Measurements from ENCODE around the gene DAGLA. TPM values are rescaled to one million over a fixed set of nuclear protein-coding genes. Genes with fewer than 3 reads are reported as not detected.

DAGLA gene
- total RNA-seq, 1 experiment from 2014 or later = not detected

DNA sequence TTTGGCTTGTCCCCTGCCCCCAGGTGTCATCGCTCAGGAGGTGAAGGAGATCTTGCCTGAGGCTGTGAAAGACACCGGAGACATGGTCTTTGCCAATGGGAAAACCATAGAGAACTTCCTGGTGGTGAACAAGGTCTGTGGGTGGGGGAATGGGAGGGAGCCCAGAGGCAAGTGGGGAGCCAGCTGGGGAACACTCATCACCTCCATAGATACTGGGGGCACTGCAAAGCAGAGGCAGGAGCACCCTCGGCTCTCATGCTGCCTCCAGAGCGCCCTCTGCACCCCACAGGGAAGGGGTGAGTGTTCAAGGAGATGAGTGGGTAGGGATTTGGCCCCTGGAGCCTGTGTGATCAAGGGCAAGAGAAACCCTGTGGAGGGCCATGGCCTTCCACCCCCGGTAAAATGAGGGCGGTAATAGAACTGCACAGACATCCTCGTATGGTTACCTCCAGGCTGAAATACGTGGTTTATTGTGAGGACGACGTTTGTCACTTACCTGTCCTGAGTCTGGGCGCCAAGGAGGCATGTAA, 98.2 kb downstream of the DAGLA start:
- H3K9me2 ChIP-seq (replicated peaks; ENCODE audit: insufficient read depth, low read length) = no peaks in the 10 kb centered on the region
- no peaks in the 10 kb centered on the region for H3K27me3 ChIP-seq (ENCODE audit: low read length)
- no peak overlapping the region for H3K4me3 ChIP-seq (ENCODE audit: low read length)
- H3K27ac ChIP-seq (ENCODE audit: low read length) = no peak overlapping the region
- no peak for DNase-seq
- no peaks in the 10 kb centered on the region for H3K9me3 ChIP-seq (ENCODE audit: low read length)
- H3K4me1 ChIP-seq (ENCODE audit: low read length) = no peaks in the 10 kb centered on the region
- no peaks in the 10 kb centered on the region for H3K79me2 ChIP-seq (ENCODE audit: low read length)
- no peak overlapping the region for H3K4me2 ChIP-seq (ENCODE audit: low read depth, low read length, poor library complexity, severe bottlenecking)
- no peak overlapping the region for H2AFZ ChIP-seq (ENCODE audit: low read length)
- no peak overlapping the region for H3K9ac ChIP-seq (ENCODE audit: low read length)
- H3K36me3 ChIP-seq (ENCODE audit: insufficient read depth, low read length) = no peaks in the 10 kb centered on the region
- H4K20me1 ChIP-seq (ENCODE audit: insufficient read depth, low read depth, low read length) = peaks cover 2% of the 10 kb centered on the region; the same call in 1 of the 2 replicates

DNA sequence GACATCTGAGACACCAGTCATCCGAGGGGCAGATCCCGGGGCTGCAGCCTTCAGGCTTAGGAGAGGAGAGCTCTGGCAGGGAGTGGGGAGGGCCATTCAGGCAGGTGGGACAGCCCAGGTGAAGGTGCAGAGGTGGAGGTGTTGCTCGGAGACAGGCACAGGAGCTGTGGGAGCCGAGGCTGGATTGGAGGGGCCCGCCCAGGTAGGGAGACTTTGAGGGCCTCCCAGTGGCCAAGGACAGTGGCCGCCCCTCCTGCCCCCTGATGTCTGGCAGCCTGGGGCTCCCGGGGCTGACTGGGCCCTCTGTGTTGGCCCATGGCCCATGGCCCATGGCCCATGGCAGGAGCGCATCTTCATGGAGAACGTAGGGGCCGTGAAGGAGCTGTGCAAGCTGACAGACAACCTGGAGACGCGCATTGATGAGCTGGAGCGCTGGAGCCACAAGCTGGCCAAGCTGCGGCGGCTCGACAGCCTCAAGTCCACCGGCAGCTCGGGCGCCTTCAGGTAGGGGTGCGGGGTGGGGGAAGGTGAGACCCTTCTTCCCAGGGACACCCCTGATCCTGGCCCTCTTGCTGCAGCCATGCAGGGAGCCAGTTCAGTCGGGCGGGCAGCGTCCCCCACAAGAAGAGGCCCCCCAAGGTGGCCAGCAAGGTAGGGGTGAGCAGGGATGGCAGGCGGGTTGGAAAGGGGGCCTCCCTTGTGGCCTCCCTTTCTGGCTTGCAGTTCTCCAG, 98.9 kb downstream of the DAGLA start:
- peaks cover 2% of the 10 kb centered on the region; the same call in 1 of the 2 replicates for H4K20me1 ChIP-seq (ENCODE audit: insufficient read depth, low read depth, low read length)
- H3K36me3 ChIP-seq (ENCODE audit: insufficient read depth, low read length) = no peaks in the 10 kb centered on the region

DNA sequence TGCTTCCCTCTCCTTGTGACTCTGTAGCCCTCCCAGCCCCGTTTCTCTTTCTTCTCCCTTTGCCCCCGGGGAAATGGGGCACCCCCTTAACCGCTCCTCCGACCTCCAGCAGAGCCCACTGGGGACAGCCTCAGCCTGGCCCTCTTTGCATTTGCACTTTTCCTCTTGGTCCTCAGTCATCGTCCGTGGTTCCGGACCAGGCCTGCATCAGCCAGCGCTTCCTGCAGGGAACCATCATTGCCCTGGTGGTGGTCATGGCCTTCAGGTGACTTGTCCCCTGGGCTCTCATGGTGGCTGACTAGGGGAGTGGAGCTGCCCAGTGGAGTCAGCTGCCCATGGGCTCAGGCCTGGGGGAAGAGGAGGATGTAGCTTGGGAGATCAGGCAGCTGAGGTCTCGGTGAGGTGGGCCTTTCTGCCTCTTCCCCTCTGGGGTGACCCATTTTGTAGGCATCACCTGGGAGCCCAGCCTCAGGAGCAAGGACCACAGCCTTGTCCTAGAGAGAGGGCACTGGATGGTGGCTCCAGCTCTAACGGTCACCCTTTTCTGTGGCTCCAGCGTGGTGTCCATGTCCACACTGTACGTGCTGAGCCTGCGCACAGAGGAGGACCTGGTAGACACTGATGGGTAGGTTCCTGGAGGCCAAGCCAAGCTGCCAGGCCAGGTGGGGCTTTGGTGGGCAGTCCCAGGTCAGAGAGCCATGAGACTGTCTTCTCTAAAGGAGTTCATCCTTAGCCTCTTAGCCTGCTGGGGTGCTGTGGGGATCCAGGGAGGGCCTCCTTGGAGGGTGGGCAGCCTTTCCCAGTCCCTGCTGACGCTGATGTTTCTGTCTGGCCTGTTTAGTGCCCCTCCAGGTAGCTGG, 99.7 kb downstream of the DAGLA start:
- Histone ChIP-seq H3K4me1 (ENCODE audit: low read length) (no peaks in the 10 kb centered on the region), H3K9me3 (ENCODE audit: low read length) (no peaks in the 10 kb centered on the region), H3K79me2 (ENCODE audit: low read length) (no peaks in the 10 kb centered on the region), H3K9me2 (replicated peaks; ENCODE audit: insufficient read depth, low read length) (no peaks in the 10 kb centered on the region), H3K4me2 (ENCODE audit: low read depth, low read length, poor library complexity, severe bottlenecking) (no peak overlapping the region), H3K36me3 (ENCODE audit: insufficient read depth, low read length) (no peaks in the 10 kb centered on the region), H4K20me1 (ENCODE audit: insufficient read depth, low read depth, low read length) (peaks cover 2% of the 10 kb centered on the region; the same call in 1 of the 2 replicates), H3K27me3 (ENCODE audit: low read length) (no peaks in the 10 kb centered on the region), H3K9ac (ENCODE audit: low read length) (no peak overlapping the region), H2AFZ (ENCODE audit: low read length) (no peak overlapping the region), H3K27ac (ENCODE audit: low read length) (no peak overlapping the region), H3K4me3 (ENCODE audit: low read length) (no peak overlapping the region)
- DNase-seq = no peak

More for the DNA sequence above, 98.9 kb downstream of the DAGLA start:
- H2AFZ ChIP-seq (ENCODE audit: low read length) = no peak overlapping the region
- no peaks in the 10 kb centered on the region for H3K4me1 ChIP-seq (ENCODE audit: low read length)
- no peaks in the 10 kb centered on the region for H3K9me3 ChIP-seq (ENCODE audit: low read length)
- no peak overlapping the region for H3K4me3 ChIP-seq (ENCODE audit: low read length)
- no peaks in the 10 kb centered on the region for H3K9me2 ChIP-seq (replicated peaks; ENCODE audit: insufficient read depth, low read length)
- H3K9ac ChIP-seq (ENCODE audit: low read length) = no peak overlapping the region
- H3K27ac ChIP-seq (ENCODE audit: low read length) = no peak overlapping the region
- no peaks in the 10 kb centered on the region for H3K27me3 ChIP-seq (ENCODE audit: low read length)
- no peak overlapping the region for H3K4me2 ChIP-seq (ENCODE audit: low read depth, low read length, poor library complexity, severe bottlenecking)
- no peak for DNase-seq
- H3K79me2 ChIP-seq (ENCODE audit: low read length) = no peaks in the 10 kb centered on the region

- no peak overlapping the region for H3K4me2 ChIP-seq (ENCODE audit: low read depth, low read length, poor library complexity, severe bottlenecking)
- H3K4me1 ChIP-seq (ENCODE audit: low read length) = no peaks in the 10 kb centered on the region
- no peaks in the 10 kb centered on the region for H3K9me3 ChIP-seq (ENCODE audit: low read length)
- no peaks in the 10 kb centered on the region for H3K9me2 ChIP-seq (replicated peaks; ENCODE audit: insufficient read depth, low read length)
- H3K4me3 ChIP-seq (ENCODE audit: low read length) = no peak overlapping the region
- no peak overlapping the region for H3K27ac ChIP-seq (ENCODE audit: low read length)
- H3K9ac ChIP-seq (ENCODE audit: low read length) = no peak overlapping the region
- no peak overlapping the region for H2AFZ ChIP-seq (ENCODE audit: low read length)
- no peaks in the 10 kb centered on the region; the same call in 1 of the 2 replicates for H3K36me3 ChIP-seq (ENCODE audit: insufficient read depth, low read length)
- H4K20me1 ChIP-seq (ENCODE audit: insufficient read depth, low read depth, low read length) = peaks cover 2% of the 10 kb centered on the region; the same call in 1 of the 2 replicates
- no peaks in the 10 kb centered on the region for H3K79me2 ChIP-seq (ENCODE audit: low read length)
- no peak for DNase-seq
- no peaks in the 10 kb centered on the region for H3K27me3 ChIP-seq (ENCODE audit: low read length)
Measured at GRCh38 chr11:61780581-61781162, 100.5 kb downstream of the DAGLA start.

DNA sequence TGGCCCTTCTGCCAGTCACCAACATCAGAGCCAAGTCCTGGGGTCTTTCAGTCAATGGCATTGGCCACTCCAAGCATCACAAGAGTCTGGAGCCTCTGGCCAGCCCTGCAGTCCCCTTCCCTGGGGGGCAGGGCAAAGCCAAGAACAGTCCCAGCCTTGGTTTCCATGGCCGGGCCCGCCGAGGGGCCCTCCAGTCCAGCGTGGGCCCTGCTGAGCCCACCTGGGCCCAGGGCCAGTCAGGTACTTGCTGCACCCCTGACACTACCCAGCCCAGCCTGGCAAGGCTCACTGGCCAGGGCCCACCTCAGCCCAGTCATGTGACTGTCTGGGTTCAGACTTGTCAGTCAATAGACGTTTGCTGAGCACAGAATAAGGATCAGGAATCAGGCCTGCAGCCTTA, 101.4 kb downstream of the DAGLA start:
- H3K4me2 ChIP-seq (ENCODE audit: low read depth, low read length, poor library complexity, severe bottlenecking) = no peak overlapping the region
- H3K36me3 ChIP-seq (ENCODE audit: insufficient read depth, low read length) = no peaks in the 10 kb centered on the region; the same call in 1 of the 2 replicates
- H3K9ac ChIP-seq (ENCODE audit: low read length) = no peak overlapping the region
- no peaks in the 10 kb centered on the region for H3K27me3 ChIP-seq (ENCODE audit: low read length)
- no peaks in the 10 kb centered on the region for H3K4me1 ChIP-seq (ENCODE audit: low read length)
- peaks cover 5% of the 10 kb centered on the region; the same call in 1 of the 2 replicates for H4K20me1 ChIP-seq (ENCODE audit: insufficient read depth, low read depth, low read length)
- no peaks in the 10 kb centered on the region for H3K9me3 ChIP-seq (ENCODE audit: low read length)
- H3K4me3 ChIP-seq (ENCODE audit: low read length) = no peak overlapping the region
- H3K79me2 ChIP-seq (ENCODE audit: low read length) = no peaks in the 10 kb centered on the region
- DNase-seq = no peak
- no peak overlapping the region for H2AFZ ChIP-seq (ENCODE audit: low read length)
- no peaks in the 10 kb centered on the region for H3K9me2 ChIP-seq (replicated peaks; ENCODE audit: insufficient read depth, low read length)
- H3K27ac ChIP-seq (ENCODE audit: low read length) = no peak overlapping the region

DNA sequence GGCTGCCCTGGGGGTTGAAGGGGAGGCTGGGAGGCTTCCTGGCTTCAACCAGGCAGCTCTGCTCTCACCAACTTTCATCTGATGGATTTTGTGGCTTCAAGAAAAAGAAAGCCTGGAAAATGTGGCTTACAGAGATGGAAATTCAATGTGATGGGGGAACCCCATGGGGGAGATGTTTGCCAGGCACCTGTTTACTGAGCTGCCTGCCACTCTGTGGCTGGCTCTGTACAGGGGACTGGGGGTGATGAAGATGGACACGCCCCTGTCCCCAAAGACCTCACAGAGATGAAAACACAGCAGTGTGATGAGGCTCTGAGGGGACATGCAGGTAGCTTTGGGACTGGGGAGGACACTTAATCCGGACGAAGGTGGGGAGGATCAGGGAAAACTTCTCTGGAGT, 102.1 kb downstream of the DAGLA start:
- DNase-seq = no peak
- Histone ChIP-seq H3K4me1 (ENCODE audit: low read length) (no peaks in the 10 kb centered on the region), H3K36me3 (ENCODE audit: insufficient read depth, low read length) (peaks cover 6% of the 10 kb centered on the region), H3K27me3 (ENCODE audit: low read length) (no peaks in the 10 kb centered on the region), H3K79me2 (ENCODE audit: low read length) (no peaks in the 10 kb centered on the region), H3K9ac (ENCODE audit: low read length) (no peak overlapping the region), H3K4me3 (ENCODE audit: low read length) (no peak overlapping the region), H3K9me2 (replicated peaks; ENCODE audit: insufficient read depth, low read length) (no peaks in the 10 kb centered on the region), H3K27ac (ENCODE audit: low read length) (no peak overlapping the region), H4K20me1 (ENCODE audit: insufficient read depth, low read depth, low read length) (peaks cover 7% of the 10 kb centered on the region; the same call in 1 of the 2 replicates), H3K9me3 (ENCODE audit: low read length) (no peaks in the 10 kb centered on the region), H2AFZ (ENCODE audit: low read length) (no peak overlapping the region), H3K4me2 (ENCODE audit: low read depth, low read length, poor library complexity, severe bottlenecking) (no peak overlapping the region)

DNA sequence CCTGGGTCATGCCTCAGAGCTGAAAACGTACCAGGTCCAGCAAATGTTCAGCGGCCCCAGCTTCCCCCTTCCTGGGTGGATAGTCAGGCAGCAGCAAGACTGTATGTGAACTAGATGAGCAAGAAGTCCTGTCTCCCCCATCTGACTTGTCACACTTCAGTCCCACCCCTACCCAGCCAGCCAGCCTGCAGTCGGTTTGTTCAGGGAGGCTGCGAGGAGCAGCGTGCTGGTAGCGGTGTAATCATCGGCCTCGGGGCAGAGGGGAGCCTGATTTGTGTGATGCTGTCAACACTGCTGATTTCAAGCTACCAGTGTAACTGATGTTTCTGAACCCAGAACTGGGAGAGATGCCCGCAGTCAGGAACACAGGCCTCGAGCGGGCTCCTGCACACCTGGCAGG, 102.7 kb downstream of the DAGLA start:
- Histone ChIP-seq H2AFZ (ENCODE audit: low read length) (no peak overlapping the region), H3K4me1 (ENCODE audit: low read length) (no peaks in the 10 kb centered on the region), H3K9me2 (replicated peaks; ENCODE audit: insufficient read depth, low read length) (no peaks in the 10 kb centered on the region), H3K9ac (ENCODE audit: low read length) (no peak overlapping the region), H3K4me3 (ENCODE audit: low read length) (no peak overlapping the region), H3K27me3 (ENCODE audit: low read length) (no peaks in the 10 kb centered on the region), H3K36me3 (ENCODE audit: insufficient read depth, low read length) (peaks cover 11% of the 10 kb centered on the region), H4K20me1 (ENCODE audit: insufficient read depth, low read depth, low read length) (peaks cover 7% of the 10 kb centered on the region; the same call in 1 of the 2 replicates), H3K9me3 (ENCODE audit: low read length) (no peaks in the 10 kb centered on the region), H3K4me2 (ENCODE audit: low read depth, low read length, poor library complexity, severe bottlenecking) (no peak overlapping the region), H3K27ac (ENCODE audit: low read length) (no peak overlapping the region), H3K79me2 (ENCODE audit: low read length) (no peaks in the 10 kb centered on the region)
- no peak for DNase-seq
